Measurements from ENCODE around the gene PRRT1. TPM values are rescaled to one million over a fixed set of nuclear protein-coding genes. Genes with fewer than 3 reads are reported as not detected.

The PRRT1 gene
- total and polyA plus RNA-seq, 10 donors: 0.28 to 2.3 (median 1.1) TPM

GRCh38 chr6:32139590-32139989, 12.1 kb downstream of the PRRT1 start:
- no peak overlapping the region for H3K4me3 ChIP-seq
- no peak for DNase-seq
- intact Hi-C loops (cut with DNase I; ENCODE audit: low total_unique reads): no loop called here
- WGBS, 5 donors: 69 to 89% (median 79%) methylated on average over 5 of the region's 5 CpGs
- no peaks in the 10 kb centered on the region for H3K4me1 ChIP-seq
- H3K27ac ChIP-seq: no peak overlapping the region
- no peaks in the 10 kb centered on the region for H3K27me3 ChIP-seq (replicated peaks in 1 of 7)
- no peak for TF ChIP-seq POLR2A (IDR thresholded peaks at IDR 0.05)
- TF ChIP-seq CTCF (IDR thresholded peaks at IDR 0.05 in 8 of 11, conservative IDR thresholded peaks at IDR 0.05 in 3 of 11): no peak
- TF ChIP-seq POLR2AphosphoS5 (IDR thresholded peaks at IDR 0.05): no peak
- no peaks in the 10 kb centered on the region for H3K36me3 ChIP-seq
- H3K9me3 ChIP-seq: no peaks in the 10 kb centered on the region

GRCh38 chr6:32137454-32137853, 14.3 kb downstream of the PRRT1 start:
- no peak overlapping the region for H3K27ac ChIP-seq
- TF ChIP-seq POLR2AphosphoS5 (IDR thresholded peaks at IDR 0.05) (no peak), POLR2A (IDR thresholded peaks at IDR 0.05) (no peak), CTCF (IDR thresholded peaks at IDR 0.05 in 8 of 11, conservative IDR thresholded peaks at IDR 0.05 in 3 of 11) (no peak)
- no peaks in the 10 kb centered on the region for H3K4me1 ChIP-seq
- no peaks in the 10 kb centered on the region for H3K36me3 ChIP-seq
- DNase-seq: no peak
- intact Hi-C loops (cut with DNase I; ENCODE audit: low total_unique reads): no loop called here
- H3K4me3 ChIP-seq: no peak overlapping the region
- H3K27me3 ChIP-seq (replicated peaks in 1 of 7): no peaks in the 10 kb centered on the region
- no peaks in the 10 kb centered on the region for H3K9me3 ChIP-seq

GRCh38 chr6:32133786-32134185, 18.0 kb downstream of the PRRT1 start:
- H3K9me3 ChIP-seq: no peaks in the 10 kb centered on the region
- no peaks in the 10 kb centered on the region for H3K27me3 ChIP-seq (replicated peaks in 1 of 7)
- no peak for DNase-seq
- H3K27ac ChIP-seq: no peak overlapping the region
- TF ChIP-seq POLR2A (IDR thresholded peaks at IDR 0.05): no peak
- no peak for TF ChIP-seq CTCF (IDR thresholded peaks at IDR 0.05 in 8 of 11, conservative IDR thresholded peaks at IDR 0.05 in 3 of 11)
- TF ChIP-seq POLR2AphosphoS5 (IDR thresholded peaks at IDR 0.05): no peak
- no peak overlapping the region for H3K4me3 ChIP-seq
- 86 to 91% (median 88%) methylated on average over 4 of the region's 4 CpGs for WGBS, 5 donors
- intact Hi-C loops (cut with DNase I; ENCODE audit: low total_unique reads): no loop called here
- no peaks in the 10 kb centered on the region for H3K36me3 ChIP-seq
- H3K4me1 ChIP-seq: peaks cover 8 to 19% (median 15%) of the 10 kb centered on the region in 6 donors

- H3K9me3 ChIP-seq: no peaks in the 10 kb centered on the region
- no peak overlapping the region for H3K4me3 ChIP-seq
- peaks cover 17 to 31% (median 25%) of the 10 kb centered on the region in 6 donors for H3K4me1 ChIP-seq
- intact Hi-C loops (cut with DNase I; ENCODE audit: low total_unique reads): no loop called here
- no peaks in the 10 kb centered on the region for H3K27me3 ChIP-seq (replicated peaks in 1 of 7)
- H3K36me3 ChIP-seq: peaks cover 0 to under 1% (median 0%) of the 10 kb centered on the region in 6 donors
- no peak overlapping the region for H3K27ac ChIP-seq
- no peak for DNase-seq
- no peak for TF ChIP-seq POLR2AphosphoS5 (IDR thresholded peaks at IDR 0.05)
- TF ChIP-seq POLR2A (IDR thresholded peaks at IDR 0.05): no peak
- TF ChIP-seq CTCF (IDR thresholded peaks at IDR 0.05 in 8 of 11, conservative IDR thresholded peaks at IDR 0.05 in 3 of 11): no peak
Measured at GRCh38 chr6:32132110-32132509, 19.6 kb downstream of the PRRT1 start.

Measured in spleen (tissue), 11 donors.